Left ventricle myocardium inferior (tissue), 1 donor: ENCODE data around the gene C1orf159. TPM values are rescaled to one million over a fixed set of nuclear protein-coding genes. Genes with fewer than 3 reads are reported as not detected.
"Not testable (repeated sequence)": the region's sequence is repeated elsewhere in the genome, so short reads cannot be mapped to it uniquely, and the experiment has no call there.

Experiments used
- DNase-seq: peaks from one replicate; pipeline ENCODE4 v3.0.0-alpha.2; 2020
- H3K27ac ChIP-seq: fragments of 200-600 bp; replicated peaks from 2 replicates; pipeline ENCODE4 v1.8.0; 2021
- H3K27me3 ChIP-seq: fragments of 200-600 bp; 2 replicates; pipeline ENCODE4 v1.8.0; 2021; ENCODE audit warnings: low read depth
- H3K36me3 ChIP-seq: fragments of 200-600 bp; 2 replicates; pipeline ENCODE4 v1.8.0; 2021
- H3K4me1 ChIP-seq: fragments of 200-600 bp; 2 replicates; pipeline ENCODE4 v1.8.0; 2021
- H3K4me3 ChIP-seq: fragments of 200-600 bp; 2 replicates; pipeline ENCODE4 v1.8.0; 2021; ENCODE audit warnings: mild to moderate bottlenecking, moderate library complexity
- H3K9me3 ChIP-seq: fragments of 200-600 bp; replicated peaks from 2 replicates; pipeline ENCODE4 v1.8.0; 2021
- CTCF ChIP-seq: fragments of 200-600 bp; IDR thresholded peaks from 2 replicates; pipeline ENCODE4 v1.8.0; 2021; ENCODE audit warnings: antibody characterized with exemption, mild to moderate bottlenecking, borderline replicate concordance
- intact Hi-C: fragments of 100-400 bp; cut with micrococcal nuclease; formaldehyde crosslinking; loops from one replicate; pipeline ENCODE4 v1.11.0; 2022
- total RNA-seq: library from RNA; stranded (reverse); fragmentation: NEBNext Ultra II Directional; extraction: Animal tissue kit (Norgen Biotek cat#: 25700); gene quantifications from one replicate; pipeline ENCODE4 v1.2.1, GENCODE V29; 2021
- donor health status: DM: no; HTN: yes; CAD: no; lungs with severe emphysema.

C1orf159 gene
- total RNA-seq, 1 donor from 2014 or later, result 3.8 TPM

DNA sequence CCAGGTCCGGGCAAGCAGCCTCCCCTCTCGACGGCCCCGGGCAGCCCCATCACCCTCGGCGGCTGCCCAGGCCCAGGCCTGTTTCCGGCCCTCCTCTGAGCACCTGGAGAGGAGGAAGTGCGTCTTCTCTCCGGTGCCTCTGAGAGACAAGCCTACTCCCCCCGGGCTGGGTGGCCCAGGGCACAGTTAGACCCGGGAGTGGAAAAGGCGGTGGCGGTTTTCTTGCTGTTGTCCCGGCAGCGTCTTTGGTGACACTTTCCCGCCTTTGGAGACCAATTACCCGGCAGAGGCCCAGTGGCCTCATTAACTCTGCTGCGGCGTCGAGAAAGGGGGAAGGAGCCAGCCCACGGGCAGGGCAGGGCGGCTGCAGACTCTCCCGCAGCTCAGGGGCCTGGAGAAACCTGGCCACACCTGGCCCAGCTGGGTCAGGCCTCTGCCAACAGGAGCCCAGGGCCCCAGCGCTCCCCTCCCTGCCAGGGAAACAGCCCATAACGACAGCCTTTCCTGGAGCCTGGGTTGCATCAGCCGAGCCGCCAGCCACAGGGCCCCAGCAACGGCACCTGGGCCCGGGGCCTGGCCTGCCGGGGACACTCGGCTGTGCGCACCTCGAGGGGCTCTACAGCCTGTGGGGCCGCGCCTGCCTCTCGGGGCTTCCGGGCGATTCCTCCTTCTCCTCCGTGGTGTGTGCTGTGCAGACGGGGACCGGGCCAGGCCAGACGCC is 28.4 kb upstream of the C1orf159 start:
- H3K27ac ChIP-seq, result no peak overlapping the region

GRCh38 chr1:1143636-1144035 is 27.7 kb upstream of the C1orf159 start:
- Histone ChIP-seq H3K36me3 (no peaks in the 10 kb centered on the region), H3K27ac (no peak overlapping the region), H3K4me3 (no peak overlapping the region), H3K9me3 (no peaks in the 10 kb centered on the region), H3K27me3 (peaks cover 63% of the 10 kb centered on the region), H3K4me1 (no peaks in the 10 kb centered on the region)
- intact Hi-C loops, result no loop called here
- TF ChIP-seq CTCF, result no peak
- no peak for DNase-seq

More for the DNA sequence above, 28.4 kb upstream of the C1orf159 start:
- H3K36me3 ChIP-seq, result no peaks in the 10 kb centered on the region
- peaks cover 60% of the 10 kb centered on the region for H3K27me3 ChIP-seq
- no peak for TF ChIP-seq CTCF
- no peaks in the 10 kb centered on the region for H3K9me3 ChIP-seq
- H3K4me3 ChIP-seq, result no peak overlapping the region
- H3K4me1 ChIP-seq, result no peaks in the 10 kb centered on the region
- no peak for DNase-seq
- intact Hi-C loops, result no loop called here

GRCh38 chr1:1142844-1143243 is 27.0 kb upstream of the C1orf159 start:
- H3K4me3 ChIP-seq, result no peak overlapping the region
- no peak for TF ChIP-seq CTCF
- intact Hi-C loops, result no loop called here

GRCh38 chr1:1142352-1142751 is 26.5 kb upstream of the C1orf159 start:
- DNase-seq, H3K36me3 ChIP-seq, H3K4me3 ChIP-seq, H3K4me1 ChIP-seq, intact Hi-C loops, H3K9me3 ChIP-seq, H3K27ac ChIP-seq: not testable (repeated sequence)
- peaks cover 74% of the 10 kb centered on the region for H3K27me3 ChIP-seq

More at GRCh38 chr1:1142844-1143243, 27.0 kb upstream of the C1orf159 start:
- H3K27me3 ChIP-seq, result peaks cover 69% of the 10 kb centered on the region
- no peaks in the 10 kb centered on the region for H3K36me3 ChIP-seq
- H3K27ac ChIP-seq, result no peak overlapping the region
- H3K9me3 ChIP-seq, result no peaks in the 10 kb centered on the region
- H3K4me1 ChIP-seq, result no peaks in the 10 kb centered on the region
- DNase-seq, result no peak

- Histone ChIP-seq H3K27me3 (peaks cover 79% of the 10 kb centered on the region), H3K4me1 (peaks cover 1% of the 10 kb centered on the region), H3K9me3 (no peaks in the 10 kb centered on the region), H3K27ac (no peak overlapping the region), H3K4me3 (no peak overlapping the region), H3K36me3 (no peaks in the 10 kb centered on the region)
- TF ChIP-seq CTCF, result no peak
- intact Hi-C loops, result no loop called here
- no peak for DNase-seq
Observed at GRCh38 chr1:1141911-1142250, 26.0 kb upstream of the C1orf159 start.

DNA sequence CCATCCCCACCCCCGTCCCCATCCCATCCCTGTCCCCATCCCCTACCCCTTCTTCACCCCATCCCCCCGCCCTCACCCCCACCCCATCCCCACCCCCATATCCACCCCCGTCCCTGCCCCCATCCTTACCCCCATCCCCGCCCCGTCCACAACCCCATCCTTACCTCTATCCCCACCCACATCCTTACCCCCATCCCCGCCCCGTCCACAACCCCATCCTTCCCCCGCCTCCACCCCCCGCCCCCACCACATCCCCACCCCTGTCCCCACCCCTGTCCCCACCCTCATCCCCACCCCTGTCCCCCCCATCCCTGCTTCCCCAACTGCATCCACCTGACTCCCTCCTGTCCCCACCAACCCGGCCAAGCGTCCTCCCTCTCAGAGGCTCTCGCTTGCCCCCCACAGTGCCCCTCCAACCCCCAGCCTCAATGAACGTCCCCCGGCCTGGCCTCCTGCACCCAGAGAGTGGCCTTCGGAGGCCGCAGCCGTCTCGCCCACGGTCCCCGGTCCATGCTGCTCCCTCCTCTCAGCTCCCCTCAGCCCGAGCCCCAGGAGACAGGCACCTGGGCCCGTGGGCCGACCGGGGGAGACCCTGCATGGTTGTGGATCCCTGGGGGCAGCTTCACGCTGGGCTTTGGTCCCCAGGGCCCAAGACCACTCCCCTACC is 25.5 kb upstream of the C1orf159 start:
- peaks cover 4% of the 10 kb centered on the region for H3K4me1 ChIP-seq
- H3K27me3 ChIP-seq, result peaks cover 79% of the 10 kb centered on the region
- intact Hi-C loops, result no loop called here
- no peaks in the 10 kb centered on the region for H3K9me3 ChIP-seq
- H3K36me3 ChIP-seq, result no peaks in the 10 kb centered on the region
- TF ChIP-seq CTCF, result no peak
- no peak overlapping the region for H3K27ac ChIP-seq
- no peak for DNase-seq
- no peak overlapping the region for H3K4me3 ChIP-seq
